Activated CD8-positive, alpha-beta memory T cell treated with anti-CD3 and anti-CD28 coated beads, Interleukin-2, amount 50 U/mL, for 4 hours (primary cell): ENCODE results near the gene SMARCC1.
"Not testable (repeated sequence)": the region's sequence is repeated elsewhere in the genome, so short reads cannot be mapped to it uniquely, and the experiment has no call there.

Experiments
- DNase-seq: peaks from one replicate; pipeline ENCODE4 v3.0.0-alpha.2; 2020

Gene SMARCC1

DNA sequence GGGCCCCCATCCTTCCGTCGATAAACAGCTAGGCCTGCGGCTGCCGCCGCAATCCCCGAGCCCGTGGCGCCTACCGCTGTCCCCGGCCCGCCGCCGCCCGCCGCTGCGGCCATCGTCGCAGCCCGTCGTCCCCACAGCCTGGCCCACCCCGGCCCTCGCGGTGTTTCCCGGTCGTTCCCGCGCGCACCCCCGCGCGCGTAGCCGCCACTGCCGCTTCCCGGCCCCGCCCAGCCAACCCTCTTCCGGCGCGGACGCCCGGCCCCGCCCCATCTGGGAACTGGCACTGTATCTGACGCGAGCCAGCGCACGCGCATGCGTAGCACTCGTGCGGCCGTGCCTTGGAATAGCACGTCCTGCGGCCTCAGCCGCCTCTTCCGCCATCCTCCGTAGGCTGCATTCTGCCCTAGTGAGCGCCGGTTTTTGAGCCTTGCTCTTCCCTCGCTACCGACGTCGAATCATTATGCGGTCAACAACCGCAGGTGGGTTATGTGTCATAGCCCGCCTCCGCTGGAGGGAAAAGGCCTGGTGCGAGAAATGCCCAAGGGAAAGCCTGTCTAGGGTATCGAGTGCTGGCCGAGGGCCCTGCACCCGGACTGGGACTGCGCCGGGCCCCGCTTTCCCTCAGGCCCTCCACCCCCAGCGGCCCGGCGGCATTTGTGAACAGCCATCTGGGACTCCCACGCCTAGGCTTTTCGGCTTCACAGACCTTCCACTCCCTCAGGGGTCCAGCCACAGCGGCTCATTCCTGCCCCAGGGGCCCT, at the start of gene SMARCC1:
TSS of gene SMARCC1 (minus strand) at position 209 of the 761 bp plus-strand sequence. CDS start at position 113, 96 bp downstream.
- peak; percentile 96 for DNase-seq

GRCh38 chr3:47829482-47829881, 47.8 kb upstream of the SMARCC1 start:
- not testable (repeated sequence) for DNase-seq

DNA sequence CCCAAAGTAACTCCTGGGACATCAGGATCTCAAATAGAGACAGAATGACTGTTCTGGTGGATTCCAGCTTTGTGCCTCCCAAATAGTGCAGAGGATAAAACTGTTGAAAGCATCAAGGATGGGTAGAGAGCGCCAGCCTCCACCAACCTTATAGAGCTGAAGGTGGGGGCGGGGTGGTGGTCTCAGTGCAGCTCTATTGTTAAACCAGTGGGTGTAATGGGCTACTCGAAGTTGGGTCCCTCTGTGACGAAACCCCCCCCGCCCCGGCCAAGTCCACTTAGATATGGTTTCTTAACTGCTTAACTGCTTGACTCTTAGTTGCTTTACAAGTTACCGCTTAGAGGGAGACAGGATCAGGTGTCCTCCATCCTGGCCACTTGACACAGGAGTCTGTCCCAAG, 43.9 kb upstream of the SMARCC1 start:
- no peak for DNase-seq

GRCh38 chr3:47824541-47825473, 43.1 kb upstream of the SMARCC1 start:
- DNase-seq: peak; percentile 78

DNA sequence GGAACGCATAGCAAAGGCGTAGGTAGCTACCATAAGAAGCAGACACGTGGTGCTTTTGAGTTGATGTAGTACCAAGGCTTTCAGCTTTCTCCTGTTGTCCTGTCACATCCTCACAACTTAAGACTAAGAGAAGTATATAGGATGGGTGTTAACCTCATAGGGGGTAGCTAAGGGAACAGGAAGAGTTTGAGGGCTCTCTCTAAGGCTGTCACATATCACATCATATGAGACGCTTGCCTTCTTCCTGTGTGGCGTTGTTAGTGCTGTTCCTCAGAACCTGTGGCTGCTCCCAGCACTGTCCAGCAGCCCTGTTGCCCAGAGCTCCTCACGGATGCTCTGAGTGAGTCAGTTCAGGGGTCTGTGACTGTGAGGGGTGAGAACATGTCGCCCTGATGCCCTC, 35.9 kb upstream of the SMARCC1 start:
- no peak for DNase-seq

- no peak for DNase-seq
These were observed 32.0 kb upstream of the SMARCC1 start for GRCh38 chr3:47813551-47814177.

- no peak for DNase-seq
These were observed 22.9 kb upstream of the SMARCC1 start for GRCh38 chr3:47804577-47804976.

GRCh38 chr3:47803480-47804025, 21.9 kb upstream of the SMARCC1 start:
- DNase-seq: no peak

- DNase-seq: peak; percentile 86
These were observed 21.2 kb upstream of the SMARCC1 start, which contains the start of gene DHX30 for GRCh38 chr3:47802734-47803479. DHX30 (plus strand) TSS chr3:47803138; CDS start chr3:47810684, 7,546 bp downstream.

DNA sequence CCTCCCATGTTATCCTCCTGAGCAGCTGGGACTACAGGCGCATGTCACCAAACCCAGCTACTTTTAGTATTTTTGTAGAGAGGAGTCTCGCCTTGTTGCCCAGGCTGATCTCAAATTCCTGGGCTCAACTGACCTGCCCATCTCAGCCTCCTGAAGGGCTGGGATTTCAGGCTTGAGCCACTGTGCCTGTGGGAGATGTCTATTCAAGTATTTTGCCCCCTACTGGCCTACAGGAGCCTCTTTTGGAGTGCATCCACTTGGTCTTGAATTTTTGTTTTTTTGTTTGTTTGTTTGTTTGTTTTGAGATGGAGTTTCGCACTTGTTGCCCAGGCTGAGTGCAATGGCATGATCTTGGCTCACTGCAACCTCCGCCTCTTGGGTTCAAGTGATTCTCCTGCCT, 18.0 kb upstream of the SMARCC1 start:
- no peak for DNase-seq

GRCh38 chr3:47794544-47794943, 12.9 kb upstream of the SMARCC1 start:
- DNase-seq: no peak

- no peak for DNase-seq
These were observed 11.0 kb upstream of the SMARCC1 start for GRCh38 chr3:47792699-47793098.

DNA sequence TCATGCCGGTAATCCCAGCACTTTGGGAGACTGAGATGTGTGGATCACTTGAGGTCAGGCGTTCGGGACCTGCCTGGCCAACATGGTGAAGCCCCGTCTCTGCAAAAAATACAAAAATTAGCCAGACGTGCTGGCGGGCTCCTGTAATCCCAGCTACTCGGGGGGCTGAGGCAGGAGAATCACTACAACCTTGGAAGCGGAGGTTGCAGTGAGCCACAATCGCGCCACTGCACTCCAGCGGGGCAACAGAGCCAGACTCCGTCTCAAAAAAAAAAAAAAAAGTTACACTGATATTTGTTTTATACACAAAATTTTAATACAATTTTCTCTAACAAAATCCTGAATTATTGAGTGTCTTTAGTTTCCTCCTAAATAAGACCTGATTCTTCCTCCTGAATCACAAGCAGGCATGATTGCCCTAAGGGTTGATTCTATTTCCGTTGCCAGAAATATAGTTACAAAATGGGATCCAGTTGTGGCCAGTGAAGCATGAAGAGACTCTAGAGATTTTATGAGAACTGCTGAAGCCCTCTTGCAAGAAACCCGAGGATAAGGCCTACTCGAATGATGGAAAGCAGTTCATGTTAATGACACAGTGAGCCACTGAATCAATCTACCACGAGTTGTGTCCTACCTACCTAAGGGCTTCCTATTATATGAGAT, 9.6 kb upstream of the SMARCC1 start:
- no peak for DNase-seq

DNA sequence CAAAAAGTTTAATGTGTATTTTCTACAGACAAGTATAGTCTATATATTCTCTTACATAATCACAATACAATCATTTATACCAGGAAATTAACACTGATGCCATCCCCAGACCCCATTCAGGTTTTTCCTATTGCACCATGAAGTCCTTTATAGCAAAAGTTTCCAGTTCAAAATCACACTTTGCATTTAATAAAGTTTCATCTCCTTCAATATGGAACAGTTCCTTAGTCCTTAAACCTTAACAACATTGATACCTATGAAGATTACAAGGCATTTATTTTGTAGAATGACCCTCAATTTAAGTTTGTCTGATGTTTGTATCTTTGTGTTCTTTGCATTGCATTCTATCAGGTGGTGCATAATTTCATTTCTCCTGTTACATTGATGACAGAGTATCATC, 2.0 kb upstream of the SMARCC1 start:
- no peak for DNase-seq

- no peak for DNase-seq
These were observed 984 bp upstream of the SMARCC1 start for GRCh38 chr3:47782446-47783308.

DNA sequence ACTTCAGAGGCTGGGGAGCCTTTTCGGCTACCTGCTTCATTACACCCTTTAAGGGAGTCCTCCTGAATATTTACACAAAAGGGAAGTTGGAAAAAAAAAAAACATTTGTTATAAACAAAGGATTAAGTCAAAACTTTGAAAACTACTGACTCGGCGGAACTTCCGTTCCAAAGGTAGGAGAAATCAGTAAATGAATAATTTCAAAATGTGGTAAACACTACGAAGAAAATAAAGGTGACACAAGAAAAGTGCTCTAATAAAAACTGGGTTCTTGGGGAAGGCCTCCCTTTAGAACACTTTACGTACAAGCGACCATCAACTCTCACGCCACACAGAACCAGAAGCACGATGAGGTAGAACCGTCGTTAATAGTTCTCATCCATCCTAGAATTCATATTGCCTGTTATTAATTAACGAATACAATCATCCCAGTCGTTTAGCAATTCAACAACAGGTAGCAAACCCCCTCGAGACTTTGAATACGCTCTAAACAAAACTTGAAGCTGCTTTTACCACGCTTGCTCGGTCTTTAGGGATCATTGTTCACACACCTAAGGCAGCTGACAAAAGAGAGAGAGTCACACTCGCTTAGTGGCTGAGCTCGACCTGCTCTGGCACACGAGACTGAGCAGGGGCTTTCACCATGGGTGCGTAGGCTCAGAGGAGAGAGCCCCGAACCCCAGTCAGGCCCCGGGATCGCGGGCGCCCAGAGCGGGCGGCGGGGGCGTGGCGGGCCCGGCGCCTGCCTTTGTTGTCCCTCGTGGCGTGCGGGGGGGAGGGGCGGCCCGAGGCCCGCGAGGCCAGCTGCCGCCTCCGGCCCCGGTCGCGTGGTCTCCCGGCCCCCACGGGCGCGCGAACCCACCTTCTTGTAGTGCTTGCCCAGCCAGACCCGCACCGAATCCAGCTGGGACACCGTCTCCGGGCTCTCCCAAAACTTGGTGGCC, 680 bp downstream of the SMARCC1 start:
- DNase-seq: peak; percentile 70

- no peak for DNase-seq
These were observed 2.9 kb downstream of the SMARCC1 start for GRCh38 chr3:47778746-47779145.

DNA sequence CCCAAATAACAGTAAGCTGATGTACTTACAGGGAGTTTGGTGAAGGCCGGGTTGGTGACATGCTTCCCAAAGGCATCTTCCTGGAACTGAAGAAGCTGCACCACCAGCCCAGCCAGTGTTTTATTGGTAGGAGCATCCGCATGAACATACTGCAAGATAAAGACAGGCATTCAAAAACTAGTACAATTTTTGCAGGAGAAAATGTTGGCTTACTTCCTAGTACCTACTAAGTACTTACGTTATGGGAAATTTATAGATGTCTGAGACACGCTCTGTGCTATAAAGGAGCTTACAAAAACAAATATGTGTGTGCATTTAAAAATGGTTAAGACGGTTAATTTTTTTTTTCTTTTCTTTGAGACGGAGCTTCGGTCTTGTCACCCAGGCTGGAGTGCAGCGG, 8.9 kb downstream of the SMARCC1 start:
- DNase-seq: no peak

- DNase-seq: no peak
These were observed 9.6 kb downstream of the SMARCC1 start for GRCh38 chr3:47772047-47772446.
